ENCODE measurements around the gene SLC35F3. TPM values are rescaled to one million over a fixed set of nuclear protein-coding genes. Genes with fewer than 3 reads are reported as not detected.

SLC35F3 gene
- total and polyA plus RNA-seq, 9 of the 15 experiments (the other 6 are each of a cell fraction or from before 2014, with no cell fraction given), result 0.04 to 0.07 (median 0.04) TPM; not detected in 6

DNA sequence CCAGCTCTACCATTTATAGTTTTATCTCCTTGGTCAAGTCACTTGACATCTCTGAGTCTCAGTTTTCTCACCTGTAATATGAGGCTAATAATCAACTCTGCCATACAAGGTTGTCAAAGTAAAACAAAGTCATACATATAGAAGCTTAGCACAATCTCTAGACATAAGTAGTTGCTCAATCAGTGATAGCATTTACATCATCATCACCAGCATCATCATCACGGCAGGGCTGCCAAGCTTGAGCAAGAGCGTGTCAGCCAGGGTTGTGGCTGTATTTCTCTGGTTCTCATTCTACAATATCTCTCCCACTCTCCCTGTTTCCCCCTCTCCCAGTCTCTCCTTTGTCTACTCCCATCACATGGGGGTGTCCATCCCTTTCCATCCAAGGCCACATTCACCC is 427.0 kb downstream of the SLC35F3 start (continued):
- TF ChIP-seq, protein P1, sequence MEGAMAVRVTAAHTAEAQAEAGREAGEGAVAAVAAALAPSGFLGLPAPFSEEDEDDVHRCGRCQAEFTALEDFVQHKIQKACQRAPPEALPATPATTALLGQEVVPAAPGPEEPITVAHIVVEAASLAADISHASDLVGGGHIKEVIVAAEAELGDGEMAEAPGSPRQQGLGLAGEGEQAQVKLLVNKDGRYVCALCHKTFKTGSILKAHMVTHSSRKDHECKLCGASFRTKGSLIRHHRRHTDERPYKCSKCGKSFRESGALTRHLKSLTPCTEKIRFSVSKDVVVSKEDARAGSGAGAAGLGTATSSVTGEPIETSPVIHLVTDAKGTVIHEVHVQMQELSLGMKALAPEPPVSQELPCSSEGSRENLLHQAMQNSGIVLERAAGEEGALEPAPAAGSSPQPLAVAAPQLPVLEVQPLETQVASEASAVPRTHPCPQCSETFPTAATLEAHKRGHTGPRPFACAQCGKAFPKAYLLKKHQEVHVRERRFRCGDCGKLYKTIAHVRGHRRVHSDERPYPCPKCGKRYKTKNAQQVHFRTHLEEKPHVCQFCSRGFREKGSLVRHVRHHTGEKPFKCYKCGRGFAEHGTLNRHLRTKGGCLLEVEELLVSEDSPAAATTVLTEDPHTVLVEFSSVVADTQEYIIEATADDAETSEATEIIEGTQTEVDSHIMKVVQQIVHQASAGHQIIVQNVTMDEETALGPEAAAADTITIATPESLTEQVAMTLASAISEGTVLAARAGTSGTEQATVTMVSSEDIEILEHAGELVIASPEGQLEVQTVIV (CRISPR knock-in tag; IDR thresholded peaks at IDR 0.05; ENCODE audit: borderline replicate concordance), result no peak
- TF ChIP-seq ZBTB17 (CRISPR knock-in tag; IDR thresholded peaks at IDR 0.05), result peak; percentile 67; the same call in 1 of the 2 replicates

DNA sequence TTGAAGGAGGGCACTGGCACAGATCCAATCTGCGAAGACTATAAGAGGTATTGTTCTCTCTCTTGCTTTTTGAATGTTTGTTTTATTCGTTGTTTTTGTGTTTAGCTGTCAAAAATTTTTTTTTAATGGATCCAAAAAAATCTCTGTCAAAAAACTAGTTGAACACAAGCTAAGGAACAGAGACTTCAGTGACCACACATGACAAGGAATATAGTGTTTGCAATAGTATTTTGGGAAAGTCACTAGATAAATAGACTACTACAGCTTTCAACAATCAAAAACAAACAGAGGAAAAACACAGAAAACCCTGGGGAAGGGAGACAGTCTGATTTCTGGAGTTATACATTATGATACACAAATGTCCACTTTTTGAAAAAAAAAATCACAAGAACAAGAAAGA is 431.9 kb downstream of the SLC35F3 start:
- H3K27me3 ChIP-seq (ENCODE audit: control insufficient read depth in 2 of 2, insufficient read depth in 2 of 2, low read length in 2 of 2), result no peaks in the 10 kb centered on the region
- H3K27ac ChIP-seq (ENCODE audit: extremely low read depth, low read depth, low read length), result no peak overlapping the region
- no peak for DNase-seq (ENCODE audit: extremely low read depth in 1 of 4, low spot score in 3 of 4)
- ATAC-seq, result no peak
- H3K79me2 ChIP-seq (ENCODE audit: control insufficient read depth, insufficient read depth, low read length), result no peaks in the 10 kb centered on the region
- no peak overlapping the region for H3K4me3 ChIP-seq
- H3K9me1 ChIP-seq (ENCODE audit: control insufficient read depth, insufficient read depth, low read length), result no peaks in the 10 kb centered on the region
- in situ Hi-C loops (cut with MboI), result no loop called here
- no TSS peak for BruUV-seq (replicated peaks)
- intact Hi-C loops (cut with micrococcal nuclease), result no loop called here
- ChIA-PET CTCF (ENCODE audit: low intra/inter-chr PET ratio) (interaction anchor here (0.5 kb wide), 1 partner anchor 9 kb away, joined by 4 read pairs; no protein-coding TSS in a partner anchor), POLR2A (interaction anchor here (1.2 kb wide), 1 partner anchor 9 kb away, joined by 3 read pairs; no protein-coding TSS in a partner anchor)
- no peak for FAIRE-seq
- H3K4me2 ChIP-seq (ENCODE audit: insufficient read depth, low read length), result no peak overlapping the region
- no peaks in the 10 kb centered on the region for H3K4me1 ChIP-seq (replicated peaks in 1 of 2; ENCODE audit: control insufficient read depth in 2 of 2, insufficient read depth in 2 of 2, low read length in 2 of 2)
- H3K9me3 ChIP-seq (replicated peaks; ENCODE audit: control insufficient read depth, insufficient read depth, low read depth, low read length), result peaks cover 4% of the 10 kb centered on the region
- WGBS (ENCODE audit: insufficient coverage, low coverage, missing lambda C conversion rate), result 3% methylated on average over 2 of the region's 2 CpGs
- no peaks in the 10 kb centered on the region for H4K20me1 ChIP-seq (replicated peaks; ENCODE audit: control insufficient read depth, insufficient read depth, low read length)
- no peak overlapping the region for H3K9ac ChIP-seq (ENCODE audit: insufficient read depth in 1 of 2, low read depth in 2 of 2, low read length in 2 of 2)
- no peaks in the 10 kb centered on the region for H3K36me3 ChIP-seq (ENCODE audit: control insufficient read depth, insufficient read depth, low read length)
- peak; percentile 97 for TF ChIP-seq ZNF175 (CRISPR knock-in tag; IDR thresholded peaks at IDR 0.05; ENCODE audit: low read depth)
- TF ChIP-seq BDP1 (IDR thresholded peaks at IDR 0.05; ENCODE audit: insufficient read depth, insufficient read length), result no peak
- H2AFZ ChIP-seq (ENCODE audit: low read depth, low read length), result no peak overlapping the region

Data from K562 (cell line).